Stimulated activated CD8-positive, alpha-beta memory T cell treated with anti-CD3 and anti-CD28 coated beads, Interleukin-2, amount 100 ng/mL, for 1 hour (primary cell): ENCODE results near the gene MYCBP2.
"Not testable (repeated sequence)": the region's sequence is repeated elsewhere in the genome, so short reads cannot be mapped to it uniquely, and the experiment has no call there.

ENCODE experiments used
- DNase-seq, 2 donors: peaks; one replicate each; pipeline ENCODE4 v3.0.0-alpha.2; 2020; ENCODE audit warnings: low read depth in 2 of 2

The MYCBP2 gene

GRCh38 chr13:77291774-77292173 is 35.1 kb downstream of the MYCBP2 start:
- DNase-seq = no peak

GRCh38 chr13:77290342-77290741 is 36.6 kb downstream of the MYCBP2 start:
- no peak for DNase-seq

GRCh38 chr13:77289851-77290250 is 37.0 kb downstream of the MYCBP2 start:
- DNase-seq = no peak

GRCh38 chr13:77285632-77286031 is 41.3 kb downstream of the MYCBP2 start:
- DNase-seq = not testable (repeated sequence)

GRCh38 chr13:77285098-77285497 is 41.8 kb downstream of the MYCBP2 start:
- no peak for DNase-seq

- no peak for DNase-seq
These were observed 52.8 kb downstream of the MYCBP2 start for GRCh38 chr13:77274126-77274525.

- DNase-seq = no peak
These were observed 57.8 kb downstream of the MYCBP2 start for GRCh38 chr13:77269141-77269540.

GRCh38 chr13:77267362-77267761 is 59.5 kb downstream of the MYCBP2 start:
- no peak for DNase-seq

GRCh38 chr13:77265336-77265735 is 61.6 kb downstream of the MYCBP2 start:
- DNase-seq = no peak

- no peak for DNase-seq
These were observed 64.7 kb downstream of the MYCBP2 start for GRCh38 chr13:77262198-77262597.

GRCh38 chr13:77250975-77251374 is 75.9 kb downstream of the MYCBP2 start:
- DNase-seq = no peak

- not testable (repeated sequence) for DNase-seq
These were observed 81.7 kb downstream of the MYCBP2 start for GRCh38 chr13:77245224-77245623.

GRCh38 chr13:77239312-77239711 is 87.6 kb downstream of the MYCBP2 start:
- no peak for DNase-seq

- DNase-seq = no peak
These were observed 91.4 kb downstream of the MYCBP2 start for GRCh38 chr13:77235456-77236022.

GRCh38 chr13:77233159-77233558 is 93.7 kb downstream of the MYCBP2 start:
- no peak for DNase-seq

GRCh38 chr13:77230560-77230959 is 96.3 kb downstream of the MYCBP2 start:
- no peak for DNase-seq

- no peak for DNase-seq
These were observed 100.9 kb downstream of the MYCBP2 start for GRCh38 chr13:77225946-77226345.

GRCh38 chr13:77222909-77223308 is 104.0 kb downstream of the MYCBP2 start:
- no peak for DNase-seq

GRCh38 chr13:77222000-77222690 is 104.7 kb downstream of the MYCBP2 start:
- DNase-seq = no peak

GRCh38 chr13:77219401-77219800 is 107.5 kb downstream of the MYCBP2 start:
- no peak for DNase-seq

GRCh38 chr13:77218274-77218673 is 108.6 kb downstream of the MYCBP2 start:
- no peak for DNase-seq

- no peak for DNase-seq
These were observed 111.4 kb downstream of the MYCBP2 start for GRCh38 chr13:77215543-77215942.

- no peak for DNase-seq
These were observed 113.2 kb downstream of the MYCBP2 start for GRCh38 chr13:77213644-77214043.

GRCh38 chr13:77207943-77208342 is 119.0 kb downstream of the MYCBP2 start:
- no peak for DNase-seq
